Mucosa of descending colon (tissue), 3 donors: ENCODE measurements around the gene SGCA. TPM values are rescaled to one million over a fixed set of nuclear protein-coding genes. Genes with fewer than 3 reads are reported as not detected.

ENCODE experiments used
- ATAC-seq: fragments of 200-7000 bp; cut with Tn5 transposase; one replicate; pipeline ENCODE4 v1.9.1; 2020; ENCODE audit warnings: mild to moderate bottlenecking, moderate library complexity
- DNase-seq, 3 donors: peaks; one replicate each; pipeline ENCODE4 v3.0.0-alpha.2; 2020
- H3K36me3 ChIP-seq: fragments of 200-600 bp; one replicate; pipeline ENCODE4 v1.8.0; 2021; ENCODE audit warnings: low read depth, mild to moderate bottlenecking
- H3K4me1 ChIP-seq: fragments of 200-600 bp; one replicate; pipeline ENCODE4 v1.8.0; 2021; ENCODE audit warnings: low read depth, mild to moderate bottlenecking
- H3K4me3 ChIP-seq: fragments of 200-600 bp; one replicate; pipeline ENCODE4 v1.8.0; 2021; ENCODE audit warnings: mild to moderate bottlenecking
- H3K9me3 ChIP-seq: fragments of 200-600 bp; one replicate; pipeline ENCODE4 v1.8.0; 2021; ENCODE audit warnings: mild to moderate bottlenecking
- intact Hi-C, 2 donors: fragments of 100-400 bp; cut with DNase I in 1 of 2; cut with micrococcal nuclease in 1 of 2; formaldehyde crosslinking; loops; one replicate each; pipeline versions ENCODE4 v1.11.0 to v1.11.1; 2022; cut with DNase I, micrococcal nuclease
- total RNA-seq, 3 donors: library from RNA; stranded (reverse); fragmentation: NEBNext Ultra II Directional in 2 of 3; extraction: Animal tissue kit (Norgen Biotek cat#: 25700) in 2 of 3; gene quantifications; one replicate each; pipeline versions ENCODE4 v1.2.1 to v1.2.4, GENCODE V29; 2021 to 2023
- TF ChIP-seq, protein P1 (sequence below): fragments of 200-600 bp; IDR thresholded peaks from one replicate; pipeline ENCODE4 v1.8.0; 2022; ENCODE audit warnings: antibody characterized with exemption, mild to moderate bottlenecking
- donor health status: DM: no; HTN: no; CAD: no; lungs with moderate emphysema.
- donor health status: DM: no; HTN: no; CAD: no.
- donor health status: DM: no; HTN: yes; CAD: no.

SGCA gene
- total RNA-seq, 3 donors from 2014 or later = 0.64 to 30.7 (median 6.8) TPM

DNA sequence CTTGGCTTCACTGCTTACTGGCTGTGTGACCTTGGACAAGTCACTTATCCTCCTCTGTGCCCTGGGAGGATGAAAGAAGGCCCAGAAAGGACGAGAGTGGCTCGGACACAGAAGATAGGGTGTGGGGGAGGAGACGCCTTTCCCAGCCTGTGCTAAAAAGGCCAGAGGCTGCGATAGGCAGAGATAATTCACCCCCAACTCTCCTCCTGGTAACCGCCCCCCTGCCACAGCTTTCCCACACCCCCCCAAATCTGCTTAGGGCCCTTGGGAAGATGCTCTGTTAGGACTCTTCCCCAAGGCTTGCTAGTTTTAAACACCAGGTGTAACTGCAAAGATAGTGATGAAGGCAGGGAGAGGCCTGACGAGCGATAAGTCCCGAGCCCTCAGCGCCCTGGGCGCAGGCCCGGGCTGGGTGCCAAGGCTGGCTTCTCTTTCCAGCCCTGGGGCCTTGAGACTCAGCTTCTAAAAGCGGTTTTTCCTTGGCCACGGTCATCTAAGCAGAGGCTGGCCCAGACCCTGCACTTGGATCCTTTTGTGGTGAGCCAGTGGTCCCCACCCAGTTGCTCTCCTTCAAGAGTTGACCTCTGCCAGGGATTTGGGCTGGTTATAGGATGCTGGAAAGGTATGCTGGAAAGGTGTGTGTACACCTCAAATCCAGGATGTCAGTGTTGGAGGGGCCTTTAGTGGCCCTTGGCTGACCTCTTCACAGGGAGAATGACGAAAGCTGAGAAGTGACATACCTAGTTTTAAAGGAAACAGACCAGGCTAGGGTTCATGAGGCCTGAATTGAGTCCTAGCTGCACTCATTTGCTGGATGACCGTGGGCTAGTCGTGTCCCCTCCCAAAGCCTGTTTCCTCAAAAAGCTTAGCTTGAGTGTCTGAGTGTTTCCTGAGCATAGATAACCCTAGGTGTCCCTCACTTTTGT is 11.9 kb upstream of the SGCA start:
- H3K4me3 ChIP-seq = no peak overlapping the region
- H3K4me1 ChIP-seq = no peaks in the 10 kb centered on the region
- no peaks in the 10 kb centered on the region for H3K9me3 ChIP-seq
- TF ChIP-seq, protein P1, sequence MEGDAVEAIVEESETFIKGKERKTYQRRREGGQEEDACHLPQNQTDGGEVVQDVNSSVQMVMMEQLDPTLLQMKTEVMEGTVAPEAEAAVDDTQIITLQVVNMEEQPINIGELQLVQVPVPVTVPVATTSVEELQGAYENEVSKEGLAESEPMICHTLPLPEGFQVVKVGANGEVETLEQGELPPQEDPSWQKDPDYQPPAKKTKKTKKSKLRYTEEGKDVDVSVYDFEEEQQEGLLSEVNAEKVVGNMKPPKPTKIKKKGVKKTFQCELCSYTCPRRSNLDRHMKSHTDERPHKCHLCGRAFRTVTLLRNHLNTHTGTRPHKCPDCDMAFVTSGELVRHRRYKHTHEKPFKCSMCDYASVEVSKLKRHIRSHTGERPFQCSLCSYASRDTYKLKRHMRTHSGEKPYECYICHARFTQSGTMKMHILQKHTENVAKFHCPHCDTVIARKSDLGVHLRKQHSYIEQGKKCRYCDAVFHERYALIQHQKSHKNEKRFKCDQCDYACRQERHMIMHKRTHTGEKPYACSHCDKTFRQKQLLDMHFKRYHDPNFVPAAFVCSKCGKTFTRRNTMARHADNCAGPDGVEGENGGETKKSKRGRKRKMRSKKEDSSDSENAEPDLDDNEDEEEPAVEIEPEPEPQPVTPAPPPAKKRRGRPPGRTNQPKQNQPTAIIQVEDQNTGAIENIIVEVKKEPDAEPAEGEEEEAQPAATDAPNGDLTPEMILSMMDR = no peak
- intact Hi-C loops = no loop called here
- DNase-seq (peak; percentile 22 to 60 (median 38)), ATAC-seq (no peak)
- no peaks in the 10 kb centered on the region for H3K36me3 ChIP-seq

DNA sequence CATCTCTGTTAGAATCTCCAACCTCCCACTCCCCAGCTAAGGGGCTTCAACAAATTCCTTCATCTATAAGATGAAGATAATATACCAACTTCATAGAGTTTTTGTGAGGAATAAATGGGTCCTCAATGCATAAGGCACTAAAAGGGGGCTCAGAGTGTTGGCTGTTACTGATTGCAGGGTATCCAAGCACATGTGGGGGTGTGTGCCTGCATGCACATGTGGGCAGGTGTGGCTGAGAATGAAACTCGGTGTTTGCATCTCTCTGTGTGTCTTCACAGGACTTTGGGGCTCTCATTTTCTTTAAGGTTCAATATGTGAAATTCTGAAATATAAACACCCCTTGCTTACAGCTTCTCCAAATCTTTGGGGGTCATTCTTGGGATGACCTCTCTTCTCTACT is 11.2 kb upstream of the SGCA start:
- intact Hi-C loops = no loop called here
- no peaks in the 10 kb centered on the region for H3K36me3 ChIP-seq
- H3K4me1 ChIP-seq = no peaks in the 10 kb centered on the region
- TF ChIP-seq, protein P1 = no peak
- H3K9me3 ChIP-seq = no peaks in the 10 kb centered on the region
- DNase-seq (no peak), ATAC-seq (no peak)
- H3K4me3 ChIP-seq = no peak overlapping the region

DNA sequence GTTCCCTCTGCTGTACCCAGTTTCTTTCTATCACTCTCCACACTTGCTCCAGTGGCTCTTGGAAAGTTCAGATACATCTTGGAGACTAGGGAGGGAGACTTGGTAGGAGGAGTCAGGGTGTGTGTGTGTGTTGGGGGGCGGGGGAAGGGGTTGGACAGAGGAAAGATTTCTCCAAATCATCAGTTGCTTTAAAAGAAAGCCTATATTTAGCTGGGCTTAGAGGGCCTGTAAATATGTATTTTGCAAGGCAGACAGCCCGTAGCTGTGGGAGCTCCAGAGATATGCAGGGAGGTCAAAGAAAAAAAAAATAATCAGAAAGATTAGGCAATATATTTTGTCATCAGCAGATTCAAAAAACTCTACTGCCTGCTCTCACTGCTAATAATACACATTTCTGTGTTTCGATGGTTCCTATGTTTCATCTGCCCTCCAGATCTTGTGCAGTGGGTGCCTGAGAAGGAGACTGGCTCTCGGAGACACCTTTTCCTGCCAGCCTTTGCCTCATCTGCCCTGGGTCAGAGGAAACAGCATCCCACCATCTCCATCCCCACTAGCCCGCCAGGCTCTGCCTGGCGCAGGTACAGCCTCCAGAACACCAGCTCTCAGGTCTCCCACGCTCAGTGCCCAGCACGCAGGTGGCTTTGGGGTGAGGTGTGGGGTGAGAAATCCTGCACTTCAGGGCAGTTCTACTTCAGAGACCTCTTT is 10.5 kb upstream of the SGCA start:
- no peaks in the 10 kb centered on the region for H3K4me1 ChIP-seq

DNA sequence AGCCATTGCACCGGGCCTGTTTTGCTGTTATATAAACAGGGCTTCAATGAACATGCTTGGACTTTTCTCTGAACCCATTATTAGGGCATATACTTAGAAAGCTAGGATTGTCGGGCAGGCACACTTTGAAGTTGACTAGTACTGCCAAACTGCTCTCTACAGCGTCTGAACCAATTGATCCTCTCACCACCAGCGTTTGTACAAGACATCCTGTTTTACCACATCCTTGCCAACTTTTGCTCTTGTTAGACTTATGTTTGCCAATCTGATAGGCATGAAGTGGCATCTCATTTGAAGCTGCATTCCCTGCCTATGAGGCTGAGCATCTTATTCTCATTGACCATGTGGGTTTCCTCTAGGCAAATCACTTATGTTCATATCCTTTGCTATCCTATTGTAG is 7.9 kb upstream of the SGCA start:
- H3K9me3 ChIP-seq = no peaks in the 10 kb centered on the region
- H3K4me1 ChIP-seq = peaks cover 4% of the 10 kb centered on the region
- H3K36me3 ChIP-seq = no peaks in the 10 kb centered on the region
- no peak for ATAC-seq
- intact Hi-C loops = no loop called here
- TF ChIP-seq, protein P1 = no peak
- no peak overlapping the region for H3K4me3 ChIP-seq
- DNase-seq = no peak

More for the DNA sequence above, 10.5 kb upstream of the SGCA start:
- TF ChIP-seq, protein P1 = no peak
- H3K9me3 ChIP-seq = no peaks in the 10 kb centered on the region
- no peaks in the 10 kb centered on the region for H3K36me3 ChIP-seq
- intact Hi-C loops = no loop called here
- no peak overlapping the region for H3K4me3 ChIP-seq
- DNase-seq = no peak
- no peak for ATAC-seq

DNA sequence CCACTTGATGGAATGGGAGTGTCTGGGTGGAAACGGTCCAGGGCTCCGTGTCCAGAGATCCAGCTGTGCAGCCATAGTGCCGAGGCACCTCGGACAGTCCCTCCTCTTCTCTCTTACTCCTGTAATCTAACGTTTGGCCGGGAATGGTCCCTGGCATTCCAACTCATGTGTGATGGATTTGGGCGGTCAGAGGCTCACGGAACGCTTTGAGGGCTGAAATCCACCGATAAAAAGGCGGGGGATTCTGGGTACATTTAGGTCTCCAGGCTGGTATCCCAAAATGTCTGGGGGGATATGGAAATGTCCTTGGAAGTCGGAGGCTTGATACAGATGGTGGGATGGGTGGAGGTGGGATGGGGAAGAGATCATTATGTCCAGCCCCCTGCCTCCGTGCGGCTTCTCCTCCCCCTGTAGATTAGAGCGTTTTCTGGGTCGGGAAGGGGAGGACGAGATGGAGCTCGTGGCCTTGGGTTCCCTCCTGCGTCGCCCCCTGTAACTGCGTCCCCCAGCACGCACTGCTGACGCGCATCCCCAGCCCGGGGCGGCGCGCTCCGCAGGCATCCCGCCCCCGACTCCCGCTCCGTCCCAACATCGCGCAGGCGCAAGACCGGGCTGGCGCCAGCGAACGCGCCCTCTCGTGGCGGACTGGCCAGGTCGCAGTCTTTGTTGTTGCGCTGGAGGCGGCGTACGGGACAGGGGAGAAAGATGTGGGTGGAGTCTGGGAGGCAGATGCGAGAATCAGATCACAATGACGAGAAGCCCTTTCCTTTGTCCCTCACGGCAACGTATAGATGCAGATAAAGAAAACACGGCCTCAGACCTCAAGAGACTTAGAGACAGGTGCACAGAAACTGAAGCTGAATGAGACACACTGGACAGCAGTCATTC is 4.5 kb upstream of the SGCA start:
- intact Hi-C loops = loop anchor here in 1 of 2 donors (10.0 kb wide), 1 partner anchor 46 kb away; no protein-coding TSS in a partner anchor
- no peak overlapping the region for H3K4me3 ChIP-seq
- DNase-seq = peak; percentile 90 to 96 (median 93)
- H3K36me3 ChIP-seq = no peaks in the 10 kb centered on the region
- H3K4me1 ChIP-seq = peaks cover 4% of the 10 kb centered on the region
- peak; percentile 99 for ATAC-seq
- no peaks in the 10 kb centered on the region for H3K9me3 ChIP-seq
- TF ChIP-seq, protein P1 = peak; percentile 95
